GM10266 (cell line): Measurements from ENCODE around the gene SHCBP1L.

ENCODE experiments used
- DNase-seq: peaks from one replicate; pipeline ENCODE4 v3.0.0; 2012; ENCODE audit errors: extremely low spot score
- CTCF ChIP-seq: IDR thresholded peaks from 2 replicates; pipeline ENCODE4 v1.5.1; 2012; ENCODE audit warnings: mild to moderate bottlenecking, low read depth; ENCODE audit not compliant: control insufficient read depth, insufficient read depth; ENCODE audit errors: missing control alignments

SHCBP1L gene

DNA sequence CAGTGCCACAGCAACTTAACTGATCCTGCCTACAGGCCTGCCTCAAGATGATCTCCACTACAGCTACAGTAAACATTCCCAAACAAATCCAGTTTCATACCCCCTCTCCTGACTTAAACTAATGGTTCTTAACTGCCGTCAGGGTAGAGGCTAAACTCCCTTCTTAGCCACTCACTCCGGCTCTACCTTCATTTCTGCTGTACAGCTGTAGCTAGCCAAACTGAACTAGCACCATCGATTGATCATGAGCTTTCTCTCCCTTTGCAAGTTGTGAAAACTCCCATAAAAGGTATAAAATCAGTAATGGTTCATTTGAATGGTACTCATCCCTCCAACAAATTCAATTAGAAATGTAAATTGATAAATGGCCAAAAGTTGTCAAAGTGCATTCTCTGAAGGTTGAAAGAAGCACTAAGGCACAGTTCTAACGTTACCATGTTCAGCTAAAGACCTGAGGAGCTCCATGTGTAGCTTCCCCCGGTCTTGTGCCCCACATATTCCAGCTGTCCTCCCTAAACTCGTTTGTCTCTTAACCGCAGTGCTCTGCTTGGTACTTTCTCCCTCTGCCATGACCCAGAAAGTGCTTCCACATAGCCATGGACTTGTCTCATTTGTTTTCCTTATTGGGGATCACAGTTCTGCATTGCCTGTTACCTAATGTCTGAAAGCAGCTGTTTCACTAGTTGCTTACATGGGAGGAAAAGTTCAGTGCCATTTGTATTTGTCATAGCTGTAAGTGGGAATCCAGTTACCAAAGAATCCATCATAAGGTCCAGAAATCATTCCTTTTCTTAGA is 64.0 kb downstream of the SHCBP1L start:
- DNase-seq: no peak
- TF ChIP-seq CTCF: no peak

- DNase-seq: no peak
- no peak for TF ChIP-seq CTCF
Observed at GRCh38 chr1:182886985-182887384, 66.0 kb downstream of the SHCBP1L start.

DNA sequence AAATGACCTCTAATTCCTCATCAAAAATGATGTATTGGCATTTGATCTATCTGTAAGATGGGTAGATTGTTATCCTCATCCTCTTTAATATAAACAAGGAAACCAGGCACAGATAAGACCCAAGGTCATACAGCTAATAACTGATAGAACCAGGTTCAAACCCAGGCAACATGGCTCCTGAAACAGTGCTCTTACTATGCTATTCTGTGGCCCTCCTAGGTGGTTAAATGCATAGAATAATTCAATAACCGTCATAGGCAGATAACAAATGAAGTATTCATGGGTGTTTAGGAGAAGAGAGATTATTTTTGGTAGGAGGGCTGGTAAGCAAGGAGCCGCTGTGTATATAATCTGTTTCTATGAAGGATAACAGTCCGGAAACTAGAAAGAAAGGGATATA is 67.4 kb downstream of the SHCBP1L start:
- no peak for TF ChIP-seq CTCF
- DNase-seq: no peak

DNA sequence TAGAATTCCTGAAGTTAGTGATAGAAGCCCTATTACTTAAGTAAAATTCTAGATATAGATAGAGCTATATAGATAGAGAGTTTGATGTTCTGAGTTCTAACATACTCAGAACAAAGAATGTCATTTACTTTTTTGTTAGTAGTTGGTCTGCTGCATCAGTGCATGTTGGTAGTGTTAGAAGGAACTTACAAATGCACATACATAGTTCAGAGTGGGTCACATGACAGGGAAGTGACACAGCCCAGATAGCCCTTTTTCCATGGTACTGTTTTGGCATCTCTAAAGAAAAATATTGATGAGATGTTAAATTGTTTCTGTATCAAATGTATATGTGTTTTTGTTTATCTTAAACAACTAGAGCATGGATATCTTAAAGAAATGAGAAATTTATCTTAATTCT is 68.1 kb downstream of the SHCBP1L start:
- no peak for TF ChIP-seq CTCF
- no peak for DNase-seq

DNA sequence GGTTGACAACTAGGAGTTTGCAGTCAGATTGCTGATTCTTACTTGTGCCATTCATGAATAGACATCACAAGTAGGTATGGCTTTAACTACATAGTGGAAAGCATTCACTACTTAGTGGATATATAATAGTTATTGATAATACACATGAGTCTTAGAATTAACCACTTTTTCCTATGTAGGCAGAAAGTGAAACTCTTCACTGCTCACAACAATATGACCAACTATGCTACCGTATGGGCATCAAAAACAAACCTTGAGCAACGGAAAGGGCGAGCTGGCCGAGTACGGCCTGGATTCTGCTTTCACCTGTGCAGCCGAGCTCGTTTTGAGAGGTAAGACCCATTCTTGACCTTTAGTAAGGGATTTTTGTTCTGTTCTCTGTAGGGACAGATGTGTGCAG is 75.1 kb downstream of the SHCBP1L start:
- TF ChIP-seq CTCF: no peak
- DNase-seq: no peak

- no peak for DNase-seq
- TF ChIP-seq CTCF: no peak
Observed at GRCh38 chr1:182877331-182877730, 75.6 kb downstream of the SHCBP1L start.

GRCh38 chr1:182875889-182876288 is 77.1 kb downstream of the SHCBP1L start:
- TF ChIP-seq CTCF: no peak
- no peak for DNase-seq
